K562 (cell line): ENCODE data around the gene CELSR2. TPM values are rescaled to one million over a fixed set of nuclear protein-coding genes. Genes with fewer than 3 reads are reported as not detected.

Source experiments
- ATAC-seq: fragments of 200-7000 bp; cut with Tn5 transposase; 3 replicates; pipeline ENCODE4 v1.9.1; 2020; ENCODE audit warnings: moderate library complexity
- BruUV-seq: library from RNA; stranded (reverse); fragments of 400-500 nt; replicated peaks from 2 replicates; lab custom pipeline; 2021; lab: Mats Ljungman, UMichigan
- CTCF ChIA-PET: fragments of 300-600 bp; formaldehyde crosslinking; extraction: SDS; loops from one replicate; lab custom pipeline; 2021; ENCODE audit warnings: low intra/inter-chr PET ratio; lab: Yijun Ruan, JAX
- POLR2A ChIA-PET: fragments of 300-600, 350-650 bp; sonication (Branson Sonifier 250); formaldehyde crosslinking; extraction: SDS; loops from one replicate; lab custom pipeline; 2021; ENCODE audit warnings: antibody characterized with exemption, inconsistent platforms; lab: Yijun Ruan, JAX
- DNase-seq, 4 experiments: peaks; one replicate each; pipeline versions ENCODE4 v3.0.0 to v3.0.0-alpha.2; 2011 to 2018; ENCODE audit warnings: low spot score in 3 of 4, mixed read lengths in 3 of 4; ENCODE audit errors: extremely low read depth in 1 of 4
- FAIRE-seq: peaks from 2 replicates; lab custom pipeline; 2011; peaks lifted over from hg19 to GRCh38; lab: Jason Lieb, UNC
- H2AFZ ChIP-seq: 2 replicates; pipeline ENCODE4 v1.6.0; 2011; ENCODE audit warnings: low read depth, low read length, control low read depth, inconsistent platforms
- H3K27ac ChIP-seq: fragments of 200-600 bp; 3 replicates; pipeline ENCODE4 v1.8.0; 2011; ENCODE audit warnings: low read depth, mild to moderate bottlenecking, control low read depth, inconsistent platforms, low read length, moderate library complexity, mixed read lengths; ENCODE audit errors: extremely low read depth
- H3K27me3 ChIP-seq, 2 experiments: fragments of 300-600 bp in 1 of 2; 2 replicates in 1 of 2; 3 replicates in 1 of 2; pipeline versions ENCODE4 v1.6.0 to v1.8.0; 2011; ENCODE audit warnings: inconsistent platforms in 2 of 2, low read length in 2 of 2, mild to moderate bottlenecking in 1 of 2, mixed read lengths in 1 of 2, moderate library complexity in 1 of 2; ENCODE audit not compliant: control insufficient read depth in 2 of 2, insufficient read depth in 2 of 2
- H3K36me3 ChIP-seq: fragments of 300-600 bp; 3 replicates; pipeline ENCODE4 v1.8.0; 2011; ENCODE audit warnings: mild to moderate bottlenecking, low read length, inconsistent platforms; ENCODE audit not compliant: control insufficient read depth, insufficient read depth
- H3K4me1 ChIP-seq, 2 experiments: fragments of 200-600 bp in 1 of 2; replicated peaks in 1 of 2; 2 replicates in 1 of 2; 3 replicates in 1 of 2; pipeline versions ENCODE4 v1.5.1 to v1.8.0; 2011; ENCODE audit warnings: inconsistent platforms in 2 of 2, low read length in 2 of 2, mild to moderate bottlenecking in 1 of 2, mixed read lengths in 1 of 2, moderate library complexity in 1 of 2; ENCODE audit not compliant: control insufficient read depth in 2 of 2, insufficient read depth in 2 of 2
- H3K4me2 ChIP-seq: 2 replicates; pipeline ENCODE4 v1.6.1; 2011; ENCODE audit warnings: low read length, control low read depth, inconsistent platforms, mixed read lengths; ENCODE audit not compliant: insufficient read depth
- H3K4me3 ChIP-seq: fragments of 200-600 bp; sonication (generic), shearing (Covaris generic); 2 replicates; pipeline ENCODE4 v1.5.1; 2016; ENCODE audit warnings: control low read depth, inconsistent platforms
- H3K79me2 ChIP-seq: fragments of 200-600 bp; 3 replicates; pipeline ENCODE4 v1.8.0; 2011; ENCODE audit warnings: low read length, inconsistent platforms; ENCODE audit not compliant: control insufficient read depth, insufficient read depth
- H3K9ac ChIP-seq, 2 experiments: 2 replicates each; pipeline versions ENCODE4 v1.6.0 to v1.6.1; 2011; ENCODE audit warnings: low read depth in 2 of 2, low read length in 2 of 2, control low read depth in 1 of 2, inconsistent platforms in 1 of 2, mild to moderate bottlenecking in 1 of 2, mixed read lengths in 1 of 2; ENCODE audit not compliant: insufficient read depth in 1 of 2
- H3K9me1 ChIP-seq: one replicate; pipeline ENCODE4 v1.6.0; 2011; ENCODE audit warnings: inconsistent platforms, mild to moderate bottlenecking, low read length, moderate library complexity; ENCODE audit not compliant: control insufficient read depth, insufficient read depth
- H3K9me3 ChIP-seq: replicated peaks from 2 replicates; pipeline ENCODE4 v1.5.1; 2011; ENCODE audit warnings: low read depth, low read length, inconsistent platforms; ENCODE audit not compliant: control insufficient read depth, insufficient read depth
- H4K20me1 ChIP-seq: replicated peaks from 2 replicates; pipeline ENCODE4 v1.6.1; 2011; ENCODE audit warnings: low read length, inconsistent platforms, mixed read lengths; ENCODE audit not compliant: control insufficient read depth, insufficient read depth
- GABPA ChIP-seq: fragments of 200-800 bp; sonication (Bioruptor generic); conservative IDR thresholded peaks from 2 replicates; pipeline ENCODE4 v1.6.1; 2016; ENCODE audit warnings: low read depth, missing genetic modification characterization, missing compliant biosample characterization
- HDGF ChIP-seq: fragments of 450-650 bp; IDR thresholded peaks from 2 replicates; pipeline ENCODE4 v1.6.1; 2016
- NONO ChIP-seq, 2 experiments: fragments of 200-400 bp in 1 of 2; fragments of 450-650 bp in 1 of 2; formaldehyde crosslinking in 1 of 2; IDR thresholded peaks; 2 replicates each; pipeline ENCODE4 v1.6.1; 2017; ENCODE audit warnings: low read depth in 2 of 2, mild to moderate bottlenecking in 2 of 2, moderate library complexity in 2 of 2, low read length in 1 of 2
- OTX1 ChIP-seq: fragments of 450-650 bp; formaldehyde crosslinking; IDR thresholded peaks from 2 replicates; pipeline ENCODE4 v1.4.0; 2022; ENCODE audit warnings: mild to moderate bottlenecking
- POLR2G ChIP-seq: fragments of 200-400 bp; formaldehyde crosslinking; IDR thresholded peaks from 2 replicates; pipeline ENCODE4 v1.6.1; 2017; ENCODE audit warnings: low read depth, mild to moderate bottlenecking, antibody characterized with exemption, low read length, moderate library complexity
- USF2 ChIP-seq: sonication (generic); formaldehyde crosslinking; IDR thresholded peaks from 2 replicates; pipeline ENCODE4 v1.5.0; 2020; ENCODE audit warnings: missing genetic modification reagents
- YY1 ChIP-seq, 3 experiments: IDR thresholded peaks; 2 replicates each; pipeline ENCODE4 v1.6.1; 2011; ENCODE audit warnings: low read length in 2 of 3, mild to moderate bottlenecking in 2 of 3, moderate library complexity in 2 of 3, borderline replicate concordance in 1 of 3, control low read depth in 1 of 3, low read depth in 1 of 3; ENCODE audit not compliant: insufficient read depth in 3 of 3, insufficient replicate concordance in 2 of 3, control insufficient read depth in 1 of 3, insufficient read length in 1 of 3; ENCODE audit errors: extremely low read depth in 1 of 3
- ZNF124 ChIP-seq: sonication (generic); formaldehyde crosslinking; IDR thresholded peaks from 2 replicates; pipeline ENCODE4 v1.8.1; 2022; ENCODE audit warnings: missing genetic modification reagents
- ZNF75A ChIP-seq: fragments of 450-650 bp; formaldehyde crosslinking; IDR thresholded peaks from 2 replicates; pipeline ENCODE4 v1.4.0; 2020; ENCODE audit warnings: mild to moderate bottlenecking
- WGBS: fragments of 100-300 bp; shearing (Covaris generic); methylation state at CpG from one replicate; pipeline ENCODE4 v1.1.6; 2016; ENCODE audit warnings: low coverage, mixed read lengths; ENCODE audit not compliant: insufficient coverage; ENCODE audit errors: missing lambda C conversion rate; 5-methylcytosine and 5-hydroxymethylcytosine counted together
- in situ Hi-C: fragments of 300-500 bp; cut with MboI; formaldehyde crosslinking; loops from 4 replicates; pipeline ENCODE4 v1.15.0; 2018; ENCODE audit warnings: inconsistent platforms, mixed read lengths
- intact Hi-C: fragments of 100-400 bp; cut with micrococcal nuclease; formaldehyde crosslinking; loops from 2 replicates; pipeline ENCODE4 v1.14.2; 2022
- polyA plus RNA-seq, 8 experiments: library from polyadenylated mRNA; depleted of rRNA in 4 of 8; stranded (reverse) in 5 of 8; unstranded in 3 of 8; fragments of >200 nt; fragmentation: Nextera tagmentation in 2 of 8; fragmentation: Illumina TruSeq in 1 of 8; extraction: Ambion mirVana in 2 of 8; extraction: Trizol in 1 of 8; gene quantifications; 2 replicates each; pipeline versions ENCODE4 v1.2.1 to v1.2.3, GENCODE V29; 2011 to 2014; ENCODE audit warnings: inconsistent platforms in 1 of 8, missing spikeins in 1 of 8
- total RNA-seq, 7 experiments: library from RNA; depleted of rRNA in 6 of 7; stranded (reverse); fragments of >200 nt in 6 of 7; fragmentation: Illumina TruSeq in 2 of 7; extraction: Trizol in 2 of 7; gene quantifications; 2 replicates each; pipeline versions ENCODE4 v1.2.1 to v1.2.3, GENCODE V29; 2011 to 2021; ENCODE audit warnings: low replicate concordance in 1 of 7

The CELSR2 gene
- total and polyA plus RNA-seq, 9 of the 15 experiments (the other 6 are each of a cell fraction or from before 2014, with no cell fraction given) = 0.31 to 21.9 (median 4.2) TPM

GRCh38 chr1:109208394-109208793, 40.9 kb upstream of the CELSR2 start (continued):
- no peak for TF ChIP-seq NONO (IDR thresholded peaks at IDR 0.05; ENCODE audit: low read depth in 2 of 2, low read length in 1 of 2)
- no peak for TF ChIP-seq POLR2G
- no peak for TF ChIP-seq GABPA (tag)
- no peak for TF ChIP-seq YY1 (IDR thresholded peaks at IDR 0.05; ENCODE audit: borderline replicate concordance in 1 of 3, control insufficient read depth in 1 of 3, extremely low read depth in 1 of 3, insufficient read depth in 3 of 3, insufficient read length in 1 of 3, insufficient replicate concordance in 2 of 3, low read depth in 1 of 3, low read length in 2 of 3)

- TF ChIP-seq USF2 (CRISPR knock-in tag) (no peak), HDGF (no peak), ZNF124 (no peak), ZNF75A (CRISPR knock-in tag) (no peak), OTX1 (CRISPR knock-in tag) (no peak)
- peaks cover 5% of the 10 kb centered on the region for H3K79me2 ChIP-seq
- BruUV-seq = no TSS peak
- CTCF ChIA-PET = no interaction called here
- H3K4me1 ChIP-seq = peaks cover 8 to 15% of the 10 kb centered on the region in 2 experiments
- H3K36me3 ChIP-seq = no peaks in the 10 kb centered on the region
- DNase-seq (no peak), ATAC-seq (no peak), FAIRE-seq (no peak)
- H3K4me2 ChIP-seq = peak overlapping the region; percentile 45; the same call in 1 of the 2 replicates
- no peaks in the 10 kb centered on the region for H3K27me3 ChIP-seq
- no peaks in the 10 kb centered on the region for H3K9me1 ChIP-seq
- no peaks in the 10 kb centered on the region for H3K9me3 ChIP-seq
- WGBS = 45% methylated on average over 9 of the region's 9 CpGs
- H3K27ac ChIP-seq = no peak overlapping the region
- intact Hi-C loops (no loop called here), in situ Hi-C loops (no loop called here)
- H3K9ac ChIP-seq = peak overlapping the region in 1 of 2 experiments; percentile 47; a peak in 1 of 4 replicates
- H3K4me3 ChIP-seq = no peak overlapping the region
- POLR2A ChIA-PET = interaction anchor here (1.1 to 2.4 kb wide), 3 partner anchors 10 to 18 kb away, joined by 3 to 10 read pairs (median 4); no protein-coding TSS in a partner anchor
- H4K20me1 ChIP-seq = no peaks in the 10 kb centered on the region
- H2AFZ ChIP-seq = peak overlapping the region; percentile 82
Observed at GRCh38 chr1:109208836-109209463, 40.4 kb upstream of the CELSR2 start.
